Measurements from ENCODE around the gene FOXO1.

DNA sequence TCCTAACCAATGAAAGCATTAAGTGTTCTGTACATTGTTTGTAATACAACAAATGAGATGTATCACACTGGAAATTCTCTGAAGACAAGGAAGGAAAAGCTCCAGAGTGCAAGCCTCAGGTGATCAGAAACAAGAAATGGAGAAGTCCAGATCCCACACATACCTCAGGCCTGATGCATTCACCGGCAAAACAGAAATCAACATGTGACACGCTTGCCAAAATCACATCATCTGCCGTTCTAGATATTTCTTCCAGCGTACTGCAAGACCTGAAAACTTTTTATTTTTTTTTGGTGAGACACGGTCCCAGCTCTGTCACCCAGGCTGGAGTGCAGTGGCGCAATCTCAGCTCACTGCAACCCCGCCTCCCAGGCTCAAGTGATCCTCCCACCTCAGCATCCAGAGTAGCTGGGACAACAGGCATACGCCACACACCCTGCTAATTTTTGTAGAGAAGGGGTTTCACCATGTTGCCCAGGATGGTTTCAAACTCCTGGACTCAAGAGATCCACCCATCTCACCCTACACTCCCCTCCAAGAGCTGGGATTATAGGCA, 48.6 kb downstream of the FOXO1 start:
- TF ChIP-seq, protein P1, sequence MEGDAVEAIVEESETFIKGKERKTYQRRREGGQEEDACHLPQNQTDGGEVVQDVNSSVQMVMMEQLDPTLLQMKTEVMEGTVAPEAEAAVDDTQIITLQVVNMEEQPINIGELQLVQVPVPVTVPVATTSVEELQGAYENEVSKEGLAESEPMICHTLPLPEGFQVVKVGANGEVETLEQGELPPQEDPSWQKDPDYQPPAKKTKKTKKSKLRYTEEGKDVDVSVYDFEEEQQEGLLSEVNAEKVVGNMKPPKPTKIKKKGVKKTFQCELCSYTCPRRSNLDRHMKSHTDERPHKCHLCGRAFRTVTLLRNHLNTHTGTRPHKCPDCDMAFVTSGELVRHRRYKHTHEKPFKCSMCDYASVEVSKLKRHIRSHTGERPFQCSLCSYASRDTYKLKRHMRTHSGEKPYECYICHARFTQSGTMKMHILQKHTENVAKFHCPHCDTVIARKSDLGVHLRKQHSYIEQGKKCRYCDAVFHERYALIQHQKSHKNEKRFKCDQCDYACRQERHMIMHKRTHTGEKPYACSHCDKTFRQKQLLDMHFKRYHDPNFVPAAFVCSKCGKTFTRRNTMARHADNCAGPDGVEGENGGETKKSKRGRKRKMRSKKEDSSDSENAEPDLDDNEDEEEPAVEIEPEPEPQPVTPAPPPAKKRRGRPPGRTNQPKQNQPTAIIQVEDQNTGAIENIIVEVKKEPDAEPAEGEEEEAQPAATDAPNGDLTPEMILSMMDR (conservative IDR thresholded peaks at IDR 0.05): no peak
- TF ChIP-seq EZH2 (IDR thresholded peaks at IDR 0.05; ENCODE audit: low read depth): no peak
